Peyer's patch (tissue), 4 donors: ENCODE data around the gene SIRPB2.

Experiments used
- POLR2A ChIP-seq, 2 donors: fragments of 450-650 bp; IDR thresholded peaks; one replicate each; pipeline ENCODE4 v1.5.1; 2017; ENCODE audit warnings: antibody characterized with exemption in 2 of 2, mild to moderate bottlenecking in 2 of 2, moderate library complexity in 2 of 2
- TF ChIP-seq, protein P1 (sequence below), 6 experiments: fragments of 450-650 bp in 4 of 6; fragments of 200-600 bp in 2 of 6; sonication (generic) in 1 of 6; IDR thresholded peaks; one replicate each; pipeline ENCODE4 v1.5.1; 2017 to 2019; ENCODE audit warnings: antibody characterized with exemption in 6 of 6, mild to moderate bottlenecking in 3 of 6, moderate library complexity in 1 of 6

DNA sequence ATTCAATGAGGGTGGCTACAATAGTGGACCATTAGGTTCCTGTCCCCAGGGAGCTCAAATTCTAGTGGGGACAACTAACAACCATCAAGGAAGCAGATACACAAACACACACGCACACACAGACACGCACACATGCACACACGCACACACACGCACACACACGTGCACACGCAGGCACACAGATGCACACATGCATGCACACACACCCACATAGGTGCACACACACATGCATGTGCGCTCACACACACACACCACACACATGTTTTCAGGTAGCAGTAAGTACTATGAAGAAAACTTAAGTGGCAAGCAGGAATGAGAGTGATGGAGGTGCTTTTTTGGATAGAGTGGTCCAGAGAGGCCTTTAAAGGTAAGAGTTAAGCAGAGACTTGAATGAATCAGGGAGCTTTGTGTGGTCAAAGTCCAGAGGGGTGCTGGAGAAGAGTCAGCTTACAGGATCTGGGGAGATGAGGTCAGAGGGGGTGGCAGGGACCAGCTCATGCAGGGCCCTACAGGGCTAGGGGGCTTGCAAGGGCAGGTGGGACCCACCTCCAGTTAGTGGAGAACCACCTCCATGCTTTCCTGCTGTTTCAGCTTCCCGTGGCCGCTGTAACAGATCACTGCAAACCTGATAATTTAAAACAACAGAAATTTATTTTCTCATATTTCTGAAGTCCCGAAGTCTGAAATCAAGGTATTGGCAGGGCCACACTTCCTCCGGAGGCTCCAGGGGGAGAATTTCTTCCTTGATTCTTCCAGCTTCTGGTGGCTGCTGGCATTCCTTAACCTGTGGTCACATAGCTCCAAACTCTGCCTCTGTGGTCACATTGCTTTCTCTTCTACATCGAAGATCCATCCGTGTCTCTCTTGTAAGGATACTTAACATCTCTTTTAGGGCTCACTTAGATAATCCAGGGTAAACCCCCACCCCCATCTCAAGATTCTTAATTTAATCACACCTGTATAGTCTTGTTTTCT is 17.7 kb downstream of the SIRPB2 start:
- no peak for TF ChIP-seq POLR2A (IDR thresholded peaks at IDR 0.05)
- TF ChIP-seq, protein P1, sequence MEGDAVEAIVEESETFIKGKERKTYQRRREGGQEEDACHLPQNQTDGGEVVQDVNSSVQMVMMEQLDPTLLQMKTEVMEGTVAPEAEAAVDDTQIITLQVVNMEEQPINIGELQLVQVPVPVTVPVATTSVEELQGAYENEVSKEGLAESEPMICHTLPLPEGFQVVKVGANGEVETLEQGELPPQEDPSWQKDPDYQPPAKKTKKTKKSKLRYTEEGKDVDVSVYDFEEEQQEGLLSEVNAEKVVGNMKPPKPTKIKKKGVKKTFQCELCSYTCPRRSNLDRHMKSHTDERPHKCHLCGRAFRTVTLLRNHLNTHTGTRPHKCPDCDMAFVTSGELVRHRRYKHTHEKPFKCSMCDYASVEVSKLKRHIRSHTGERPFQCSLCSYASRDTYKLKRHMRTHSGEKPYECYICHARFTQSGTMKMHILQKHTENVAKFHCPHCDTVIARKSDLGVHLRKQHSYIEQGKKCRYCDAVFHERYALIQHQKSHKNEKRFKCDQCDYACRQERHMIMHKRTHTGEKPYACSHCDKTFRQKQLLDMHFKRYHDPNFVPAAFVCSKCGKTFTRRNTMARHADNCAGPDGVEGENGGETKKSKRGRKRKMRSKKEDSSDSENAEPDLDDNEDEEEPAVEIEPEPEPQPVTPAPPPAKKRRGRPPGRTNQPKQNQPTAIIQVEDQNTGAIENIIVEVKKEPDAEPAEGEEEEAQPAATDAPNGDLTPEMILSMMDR (IDR thresholded peaks at IDR 0.05) = no peak
